ENCODE results near the gene COTL1. TPM values are rescaled to one million over a fixed set of nuclear protein-coding genes. Genes with fewer than 3 reads are reported as not detected.
"Not testable (repeated sequence)": the region's sequence is repeated elsewhere in the genome, so short reads cannot be mapped to it uniquely, and the experiment has no call there.

The COTL1 gene
- total and polyA plus RNA-seq, 8 donors: 92.7 to 206 (median 119) TPM

- Histone ChIP-seq H3K4me1 (peaks cover 0 to 13% of the 10 kb centered on the region in 2 donors), H3K27me3 (no peaks in the 10 kb centered on the region), H3K27ac (no peak overlapping the region), H3K9me3 (no peaks in the 10 kb centered on the region), H3K4me3 (no peak overlapping the region), H3K36me3 (no peaks in the 10 kb centered on the region)
- no peak for DNase-seq
- TF ChIP-seq, protein P1, sequence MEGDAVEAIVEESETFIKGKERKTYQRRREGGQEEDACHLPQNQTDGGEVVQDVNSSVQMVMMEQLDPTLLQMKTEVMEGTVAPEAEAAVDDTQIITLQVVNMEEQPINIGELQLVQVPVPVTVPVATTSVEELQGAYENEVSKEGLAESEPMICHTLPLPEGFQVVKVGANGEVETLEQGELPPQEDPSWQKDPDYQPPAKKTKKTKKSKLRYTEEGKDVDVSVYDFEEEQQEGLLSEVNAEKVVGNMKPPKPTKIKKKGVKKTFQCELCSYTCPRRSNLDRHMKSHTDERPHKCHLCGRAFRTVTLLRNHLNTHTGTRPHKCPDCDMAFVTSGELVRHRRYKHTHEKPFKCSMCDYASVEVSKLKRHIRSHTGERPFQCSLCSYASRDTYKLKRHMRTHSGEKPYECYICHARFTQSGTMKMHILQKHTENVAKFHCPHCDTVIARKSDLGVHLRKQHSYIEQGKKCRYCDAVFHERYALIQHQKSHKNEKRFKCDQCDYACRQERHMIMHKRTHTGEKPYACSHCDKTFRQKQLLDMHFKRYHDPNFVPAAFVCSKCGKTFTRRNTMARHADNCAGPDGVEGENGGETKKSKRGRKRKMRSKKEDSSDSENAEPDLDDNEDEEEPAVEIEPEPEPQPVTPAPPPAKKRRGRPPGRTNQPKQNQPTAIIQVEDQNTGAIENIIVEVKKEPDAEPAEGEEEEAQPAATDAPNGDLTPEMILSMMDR (IDR thresholded peaks at IDR 0.05): no peak
- intact Hi-C loops (cut with DNase I): no loop called here
- ATAC-seq: no peak
Observed at GRCh38 chr16:84630446-84631152, 12.7 kb upstream of the COTL1 start.

DNA sequence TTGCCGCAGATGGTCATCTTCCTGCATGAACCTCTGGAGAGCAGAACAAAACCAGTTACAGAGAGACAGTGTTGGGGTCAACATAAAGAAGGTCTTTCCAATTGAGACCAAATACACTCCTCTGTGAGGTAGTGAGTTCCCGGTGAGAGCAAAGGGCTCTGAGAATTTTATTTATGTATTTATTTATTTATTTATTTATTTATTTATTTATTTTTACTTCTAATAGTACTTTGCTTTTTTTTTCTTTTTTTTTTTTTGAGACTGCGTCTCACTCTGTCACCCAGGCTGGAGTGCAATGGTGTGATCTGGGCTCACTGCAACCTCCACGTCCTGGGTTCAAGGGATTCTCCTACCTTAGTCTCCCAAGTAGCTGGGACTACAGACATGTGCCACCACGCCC, 12.1 kb upstream of the COTL1 start:
- intact Hi-C loops (cut with DNase I): no loop called here
- TF ChIP-seq, protein P1 (IDR thresholded peaks at IDR 0.05): no peak
- DNase-seq: no peak
- no peaks in the 10 kb centered on the region for H3K27me3 ChIP-seq
- H3K9me3 ChIP-seq: no peaks in the 10 kb centered on the region
- H3K4me1 ChIP-seq: peaks cover 0 to 13% of the 10 kb centered on the region in 2 donors
- no peaks in the 10 kb centered on the region for H3K36me3 ChIP-seq
- H3K4me3 ChIP-seq: no peak overlapping the region
- no peak for ATAC-seq
- H3K27ac ChIP-seq: no peak overlapping the region

DNA sequence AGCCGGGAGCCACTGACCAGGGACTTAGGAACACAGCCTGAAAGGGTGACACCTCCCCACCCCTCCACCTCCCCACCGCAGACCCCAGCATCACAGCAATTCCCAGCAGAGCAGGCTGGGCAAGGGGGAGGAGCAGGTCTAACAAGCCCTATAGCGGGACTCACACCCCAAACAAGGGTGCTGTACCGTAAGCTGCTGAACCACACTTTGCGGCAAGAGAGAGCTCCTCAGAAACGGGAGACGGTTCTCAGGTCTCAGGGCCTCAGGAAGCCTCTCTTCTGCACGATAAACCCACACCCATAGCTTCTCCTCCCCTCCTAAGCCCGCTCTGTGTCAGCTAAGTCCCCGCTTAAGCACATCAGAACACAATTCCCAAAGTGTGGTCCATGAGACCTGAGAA, 11.7 kb upstream of the COTL1 start:
- DNase-seq (no peak), ATAC-seq (no peak)
- intact Hi-C loops (cut with DNase I): no loop called here
- TF ChIP-seq, protein P1 (IDR thresholded peaks at IDR 0.05): no peak
- peaks cover 0 to 13% of the 10 kb centered on the region in 2 donors for H3K4me1 ChIP-seq
- H3K4me3 ChIP-seq: no peak overlapping the region
- H3K27ac ChIP-seq: no peak overlapping the region
- H3K27me3 ChIP-seq: no peaks in the 10 kb centered on the region
- no peaks in the 10 kb centered on the region for H3K9me3 ChIP-seq
- H3K36me3 ChIP-seq: no peaks in the 10 kb centered on the region

DNA sequence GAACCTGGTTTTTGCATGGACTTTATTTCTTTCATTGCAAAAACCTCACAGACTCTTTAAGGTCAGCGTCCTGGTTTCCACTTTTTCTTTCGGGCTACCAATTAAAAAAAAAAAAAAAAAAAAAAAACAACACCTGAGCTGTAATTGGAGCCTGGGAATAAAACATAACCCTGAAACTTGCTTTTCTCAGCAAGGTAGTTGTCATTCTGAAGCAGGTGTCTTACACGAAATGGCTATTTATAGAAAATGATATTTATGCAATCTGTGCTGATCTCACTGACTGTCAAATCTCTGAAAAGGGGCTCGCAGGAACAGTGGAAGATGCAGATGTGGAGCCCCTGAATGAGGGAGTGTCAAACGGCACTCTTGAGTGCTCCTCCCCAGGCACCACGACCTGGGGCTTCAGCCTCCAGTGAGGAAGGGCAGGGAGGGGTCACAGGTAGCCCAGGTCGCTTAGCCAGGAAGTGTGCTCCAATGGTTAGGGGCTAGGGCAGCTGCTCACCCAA, 10.4 kb upstream of the COTL1 start:
- no peaks in the 10 kb centered on the region for H3K9me3 ChIP-seq
- intact Hi-C loops (cut with DNase I): no loop called here
- H3K36me3 ChIP-seq: no peaks in the 10 kb centered on the region
- DNase-seq (no peak), ATAC-seq (no peak)
- H3K27ac ChIP-seq: no peak overlapping the region
- H3K4me1 ChIP-seq: peaks cover 0 to 13% of the 10 kb centered on the region in 2 donors
- TF ChIP-seq, protein P1 (IDR thresholded peaks at IDR 0.05): no peak
- no peaks in the 10 kb centered on the region for H3K27me3 ChIP-seq
- no peak overlapping the region for H3K4me3 ChIP-seq

DNA sequence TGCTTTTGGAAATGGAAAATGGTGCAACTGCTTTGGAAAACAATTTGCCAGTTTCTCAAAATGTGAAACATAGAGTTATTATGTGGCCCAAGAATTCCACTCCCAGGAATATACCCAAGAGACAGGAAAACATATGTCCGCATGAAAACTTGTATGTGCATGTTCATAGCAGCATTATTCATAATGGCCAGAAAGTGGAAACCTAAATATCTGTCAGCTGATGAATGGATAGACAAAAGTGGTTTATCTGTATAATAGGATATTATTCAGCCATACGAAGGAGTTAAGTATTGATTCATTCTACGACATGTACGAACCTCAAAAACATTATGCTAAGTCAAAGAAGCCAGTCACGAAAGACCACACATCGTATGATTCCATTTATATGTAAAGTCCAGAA, 7.7 kb upstream of the COTL1 start:
- Histone ChIP-seq H3K4me3 (no peak overlapping the region), H3K27me3 (no peaks in the 10 kb centered on the region), H3K27ac (no peak overlapping the region), H3K36me3 (no peaks in the 10 kb centered on the region), H3K4me1 (peaks cover 0 to 9% of the 10 kb centered on the region in 2 donors), H3K9me3 (no peaks in the 10 kb centered on the region)
- TF ChIP-seq, protein P1 (IDR thresholded peaks at IDR 0.05): no peak
- ATAC-seq: no peak
- intact Hi-C loops (cut with DNase I): no loop called here
- DNase-seq: no peak

GRCh38 chr16:84620913-84621312, 3.0 kb upstream of the COTL1 start:
- H3K4me1 ChIP-seq: peaks cover 0 to 35% of the 10 kb centered on the region in 2 donors
- H3K4me3 ChIP-seq, H3K9me3 ChIP-seq, ATAC-seq, DNase-seq, H3K27me3 ChIP-seq, H3K36me3 ChIP-seq, H3K27ac ChIP-seq: not testable (repeated sequence)
- intact Hi-C loops (cut with DNase I): loop anchor here in 1 of 2 donors (5.0 kb wide), 1 partner anchor 106 kb away; no protein-coding TSS in a partner anchor
